ENCODE results near the gene PARD6G. TPM values are rescaled to one million over a fixed set of nuclear protein-coding genes. Genes with fewer than 3 reads are reported as not detected.

PARD6G gene
- total and polyA plus RNA-seq, 2 of the 8 experiments (the other 6 are each of a cell fraction or from before 2014, with no cell fraction given), result 11.3 to 17.9 TPM

- peaks cover 2 to 13% of the 10 kb centered on the region in 2 experiments for H4K20me1 ChIP-seq (replicated peaks in 1 of 2; ENCODE audit: control insufficient read depth in 1 of 2, insufficient read depth in 2 of 2, low read length in 2 of 2)
- no peak overlapping the region; the same call in 1 of the 2 replicates for H4K8ac ChIP-seq (ENCODE audit: extremely low read depth, insufficient read depth, low read length)
- H3K27ac ChIP-seq (ENCODE audit: low read depth, low read length), result no peak overlapping the region
- no peak overlapping the region for H3K56ac ChIP-seq (replicated peaks; ENCODE audit: insufficient read length, low read depth, low read length)
- no peaks in the 10 kb centered on the region for H3K23me2 ChIP-seq (ENCODE audit: low read depth, low read length)
- ChIA-PET CTCF (ENCODE audit: partially characterized antibody) (interaction anchor here (1.0 to 2.6 kb wide), 3 partner anchors 13 to 32 kb away, joined by 3 to 12 read pairs (median 3); no protein-coding TSS in a partner anchor), POLR2A (ENCODE audit: partially characterized antibody) (no interaction called here)
- no peak overlapping the region for H2AFZ ChIP-seq (ENCODE audit: low read length)
- no peak overlapping the region for H2BK15ac ChIP-seq (ENCODE audit: low read length)
- no peak overlapping the region for H3K18ac ChIP-seq (ENCODE audit: extremely low read depth, low read length)
- 0 out of 2 replicates have a peak overlapping the region, but pooled peaks have one; percentile 9 for H2BK5ac ChIP-seq (ENCODE audit: low read depth, low read length)
- H3K79me1 ChIP-seq (ENCODE audit: low read depth, low read length), result peaks cover 4% of the 10 kb centered on the region; the same call in 1 of the 2 replicates
- 82% methylated on average over 4 of the region's 4 CpGs; no CpG with 5 or more reads in 1 of the 2 experiments for WGBS, 2 experiments (ENCODE audit: extremely low coverage in 1 of 2, insufficient coverage in 1 of 2, insufficient read length in 1 of 2, insufficient replicate concordance in 2 of 2, low coverage in 1 of 2, low lambda C conversion rate in 2 of 2, missing lambda C conversion rate in 1 of 2)
- H4K5ac ChIP-seq (ENCODE audit: insufficient read length, low read depth, low read length), result no peak overlapping the region
- H4K91ac ChIP-seq (replicated peaks; ENCODE audit: insufficient read length, low read length), result no peak overlapping the region
- H3K14ac ChIP-seq (ENCODE audit: insufficient read length), result no peak overlapping the region
- no peaks in the 10 kb centered on the region; a peak in 1 of 7 replicates for H3K4me1 ChIP-seq (replicated peaks in 1 of 4; ENCODE audit: control insufficient read depth in 3 of 4, insufficient read depth in 4 of 4, low read length in 3 of 4)
- no peak for FAIRE-seq
- H2BK20ac ChIP-seq (ENCODE audit: low read length), result no peak overlapping the region
- no peak overlapping the region for H3K4me3 ChIP-seq (ENCODE audit: extremely low read depth in 1 of 4, insufficient read depth in 2 of 4, low read depth in 3 of 4, low read length in 4 of 4)
- H3K23ac ChIP-seq (ENCODE audit: insufficient read length), result no peak overlapping the region
- H3K9ac ChIP-seq (replicated peaks in 1 of 4; ENCODE audit: extremely low read depth in 1 of 4, low read depth in 3 of 4, low read length in 3 of 4), result no peak overlapping the region
- H3K36me3 ChIP-seq (ENCODE audit: control insufficient read depth in 2 of 4, insufficient read depth in 4 of 4, low read length in 3 of 4), result no peaks in the 10 kb centered on the region
- no peaks in the 10 kb centered on the region for H3K9me3 ChIP-seq (ENCODE audit: insufficient read depth in 2 of 2, low read depth in 1 of 2, low read length in 1 of 2)
- H2BK12ac ChIP-seq (ENCODE audit: low read depth, low read length), result no peak overlapping the region
- no peak overlapping the region for H2AK5ac ChIP-seq (ENCODE audit: low read depth, low read length)
- peaks cover 0 to 3% of the 10 kb centered on the region in 2 experiments; a peak in 3 of 4 replicates for H3K79me2 ChIP-seq (ENCODE audit: control insufficient read depth in 1 of 2, insufficient read depth in 2 of 2, low read length in 2 of 2)
- H2BK120ac ChIP-seq (replicated peaks; ENCODE audit: low read depth, low read length), result no peak overlapping the region
- DNase-seq (ENCODE audit: low read depth in 1 of 2, low spot score in 2 of 2), result peak in 1 of 2 experiments; percentile 27
- no peak overlapping the region for H3K4ac ChIP-seq (replicated peaks; ENCODE audit: insufficient read length, low read depth, low read length)
- no peak overlapping the region for H3K4me2 ChIP-seq (ENCODE audit: insufficient read depth in 1 of 2, low read depth in 2 of 2, low read length in 2 of 2)
- no peaks in the 10 kb centered on the region for H3K27me3 ChIP-seq (replicated peaks in 1 of 4; ENCODE audit: control insufficient read depth in 3 of 4, extremely low read depth in 1 of 4, insufficient read depth in 3 of 4, low read length in 3 of 4)
- no peak for TF ChIP-seq GABPA (IDR thresholded peaks at IDR 0.05; ENCODE audit: borderline replicate concordance, insufficient read depth, low read length)
- TF ChIP-seq SP2 (IDR thresholded peaks at IDR 0.05; ENCODE audit: low read length), result no peak
- TF ChIP-seq HDAC2 (IDR thresholded peaks at IDR 0.05; ENCODE audit: borderline replicate concordance in 1 of 2, low read depth in 2 of 2, low read length in 2 of 2), result no peak
- TF ChIP-seq CTCF (IDR thresholded peaks at IDR 0.05; ENCODE audit: control extremely low read depth in 1 of 3, insufficient read depth in 1 of 3, low read depth in 1 of 3, low read length in 3 of 3), result no peak
- no peak for TF ChIP-seq KDM5A (IDR thresholded peaks at IDR 0.05; ENCODE audit: low read length)
- no peak for TF ChIP-seq ASH2L (IDR thresholded peaks at IDR 0.05; ENCODE audit: low read length)
- TF ChIP-seq EGR1 (IDR thresholded peaks at IDR 0.05; ENCODE audit: borderline replicate concordance, low read depth, low read length), result no peak
- no peak for TF ChIP-seq POLR2A (IDR thresholded peaks at IDR 0.05; ENCODE audit: control extremely low read depth in 1 of 2, low read depth in 2 of 2, low read length in 2 of 2)
- TF ChIP-seq JUN (IDR thresholded peaks at IDR 0.05; ENCODE audit: low read depth, low read length), result no peak
- TF ChIP-seq POU5F1 (IDR thresholded peaks at IDR 0.05; ENCODE audit: low read depth, low read length), result no peak
- no peak for TF ChIP-seq CBX5 (IDR thresholded peaks at IDR 0.05; ENCODE audit: low read depth, low read length)
- TF ChIP-seq RFX5 (IDR thresholded peaks at IDR 0.05; ENCODE audit: borderline replicate concordance, low read depth, low read length), result no peak
Measured at GRCh38 chr18:80232710-80233109, 14.6 kb downstream of the PARD6G start.

Measured in H1 (cell line).